ENCODE measurements around the gene CCDC33.

CCDC33 gene

GRCh38 chr15:74318376-74319137 is 82.4 kb downstream of the CCDC33 start:
- H3K4me1 ChIP-seq (ENCODE audit: control insufficient read depth, low read length), result peaks cover 10% of the 10 kb centered on the region
- H4K20me1 ChIP-seq (ENCODE audit: control insufficient read depth, insufficient read depth, low read depth, low read length), result no peaks in the 10 kb centered on the region
- H3K27ac ChIP-seq (ENCODE audit: low read depth, low read length), result no peak overlapping the region
- no peaks in the 10 kb centered on the region for H3K79me2 ChIP-seq (ENCODE audit: control insufficient read depth, low read length)
- no peaks in the 10 kb centered on the region for H3K9me3 ChIP-seq (ENCODE audit: control insufficient read depth, insufficient read depth, low read length)
- no peaks in the 10 kb centered on the region for H3K36me3 ChIP-seq (ENCODE audit: control insufficient read depth, low read length)
- peaks cover 4% of the 10 kb centered on the region for H3K27me3 ChIP-seq (ENCODE audit: control insufficient read depth, low read length)
- H3F3A ChIP-seq (ENCODE audit: control insufficient read depth, insufficient read depth), result no peaks in the 10 kb centered on the region
- no peaks in the 10 kb centered on the region for H3K9me2 ChIP-seq (replicated peaks; ENCODE audit: control insufficient read depth, low read length)
- no peak overlapping the region for H3K4me2 ChIP-seq (ENCODE audit: low read length)
- H3K4me3 ChIP-seq (ENCODE audit: low read length), result no peak overlapping the region
- TF ChIP-seq CTCF (IDR thresholded peaks at IDR 0.05; ENCODE audit: low read depth, low read length, poor library complexity, severe bottlenecking), result no peak
- no peak for TF ChIP-seq EZH2phosphoT487 (IDR thresholded peaks at IDR 0.05; ENCODE audit: borderline replicate concordance, low read length)

- Histone ChIP-seq H3K9me3 (ENCODE audit: control insufficient read depth, insufficient read depth, low read length) (no peaks in the 10 kb centered on the region), H3K4me3 (ENCODE audit: low read length) (no peak overlapping the region), H3F3A (ENCODE audit: control insufficient read depth, insufficient read depth) (no peaks in the 10 kb centered on the region), H3K79me2 (ENCODE audit: control insufficient read depth, low read length) (no peaks in the 10 kb centered on the region), H3K9me2 (replicated peaks; ENCODE audit: control insufficient read depth, low read length) (no peaks in the 10 kb centered on the region), H3K27ac (ENCODE audit: low read depth, low read length) (no peak overlapping the region), H4K20me1 (ENCODE audit: control insufficient read depth, insufficient read depth, low read depth, low read length) (no peaks in the 10 kb centered on the region), H3K4me1 (ENCODE audit: control insufficient read depth, low read length) (peaks cover 10% of the 10 kb centered on the region), H3K27me3 (ENCODE audit: control insufficient read depth, low read length) (peaks cover 4% of the 10 kb centered on the region), H3K4me2 (ENCODE audit: low read length) (no peak overlapping the region), H3K36me3 (ENCODE audit: control insufficient read depth, low read length) (no peaks in the 10 kb centered on the region)
- TF ChIP-seq EZH2phosphoT487 (IDR thresholded peaks at IDR 0.05; ENCODE audit: borderline replicate concordance, low read length), result no peak
- no peak for TF ChIP-seq CTCF (IDR thresholded peaks at IDR 0.05; ENCODE audit: low read depth, low read length, poor library complexity, severe bottlenecking)
These were observed 83.0 kb downstream of the CCDC33 start for GRCh38 chr15:74319138-74319460.

GRCh38 chr15:74319596-74320351 is 83.6 kb downstream of the CCDC33 start:
- TF ChIP-seq CTCF (IDR thresholded peaks at IDR 0.05; ENCODE audit: low read depth, low read length, poor library complexity, severe bottlenecking) (no peak), EZH2phosphoT487 (IDR thresholded peaks at IDR 0.05; ENCODE audit: borderline replicate concordance, low read length) (no peak)
- peaks cover 10% of the 10 kb centered on the region for H3K4me1 ChIP-seq (ENCODE audit: control insufficient read depth, low read length)
- peaks cover 4% of the 10 kb centered on the region for H3K27me3 ChIP-seq (ENCODE audit: control insufficient read depth, low read length)
- H3K79me2 ChIP-seq (ENCODE audit: control insufficient read depth, low read length), result no peaks in the 10 kb centered on the region
- no peaks in the 10 kb centered on the region for H3K9me2 ChIP-seq (replicated peaks; ENCODE audit: control insufficient read depth, low read length)
- H3F3A ChIP-seq (ENCODE audit: control insufficient read depth, insufficient read depth), result no peaks in the 10 kb centered on the region
- H4K20me1 ChIP-seq (ENCODE audit: control insufficient read depth, insufficient read depth, low read depth, low read length), result no peaks in the 10 kb centered on the region
- H3K36me3 ChIP-seq (ENCODE audit: control insufficient read depth, low read length), result no peaks in the 10 kb centered on the region
- H3K4me3 ChIP-seq (ENCODE audit: low read length), result no peak overlapping the region
- no peaks in the 10 kb centered on the region for H3K9me3 ChIP-seq (ENCODE audit: control insufficient read depth, insufficient read depth, low read length)
- H3K4me2 ChIP-seq (ENCODE audit: low read length), result no peak overlapping the region
- no peak overlapping the region for H3K27ac ChIP-seq (ENCODE audit: low read depth, low read length)

All from DOHH2 (cell line).